GM23338 (cell line): ENCODE data around the gene TIMP4. TPM values are rescaled to one million over a fixed set of nuclear protein-coding genes. Genes with fewer than 3 reads are reported as not detected.

Experiments used
- ATAC-seq: fragments of 200-7000 bp; cut with Tn5 transposase; 3 replicates; pipeline ENCODE4 v1.9.1; 2020
- DNase-seq: peaks from one replicate; pipeline ENCODE4 v3.0.0-alpha.2; 2015; ENCODE audit warnings: low spot score
- H2AFZ ChIP-seq: fragments of 200-600 bp; sonication (generic); 2 replicates; pipeline ENCODE4 v1.8.0; 2016; ENCODE audit warnings: antibody characterized with exemption, mild to moderate bottlenecking, moderate library complexity
- H3F3A ChIP-seq: fragments of 200-600 bp; sonication (generic); replicated peaks from 2 replicates; pipeline ENCODE4 v1.8.0; 2017; ENCODE audit warnings: antibody characterized with exemption, mixed run types, low read depth
- H3K27ac ChIP-seq: fragments of 200-600 bp; sonication (generic); 2 replicates; pipeline ENCODE4 v1.6.1; 2016; ENCODE audit warnings: low read depth
- H3K27me3 ChIP-seq: fragments of 200-600 bp; sonication (generic); 2 replicates; pipeline ENCODE4 v1.8.0; 2016; ENCODE audit warnings: mild to moderate bottlenecking, mixed run types, moderate library complexity; ENCODE audit not compliant: insufficient read depth
- H3K36me3 ChIP-seq: fragments of 200-600 bp; sonication (generic); 2 replicates; pipeline ENCODE4 v1.8.0; 2016; ENCODE audit warnings: mild to moderate bottlenecking; ENCODE audit not compliant: insufficient read depth
- H3K4me1 ChIP-seq: fragments of 200-600 bp; sonication (generic); 2 replicates; pipeline ENCODE4 v1.8.0; 2016; ENCODE audit warnings: mild to moderate bottlenecking, moderate library complexity; ENCODE audit not compliant: insufficient read depth
- H3K4me2 ChIP-seq: fragments of 200-600 bp; sonication (generic); 2 replicates; pipeline ENCODE4 v1.7.1; 2017; ENCODE audit warnings: mixed run types
- H3K4me3 ChIP-seq: fragments of 200-600 bp; sonication (generic); 2 replicates; pipeline ENCODE4 v1.6.1; 2016; ENCODE audit warnings: mixed run types
- H3K79me2 ChIP-seq: fragments of 200-600 bp; sonication (generic); replicated peaks from 2 replicates; pipeline ENCODE4 v1.8.0; 2017; ENCODE audit warnings: mild to moderate bottlenecking; ENCODE audit not compliant: insufficient read depth
- H3K9me2 ChIP-seq: fragments of 200-600 bp; sonication (generic); 2 replicates; pipeline ENCODE4 v1.8.0; 2017; ENCODE audit not compliant: insufficient read depth
- H4K20me1 ChIP-seq: fragments of 200-600 bp; sonication (generic); replicated peaks from 2 replicates; pipeline ENCODE4 v1.8.0; 2017; ENCODE audit warnings: mild to moderate bottlenecking; ENCODE audit not compliant: insufficient read depth
- H3K27ac Mint-ChIP-seq: 2 replicates; pipeline ENCODE4 v1.8.0; 2020; ENCODE audit warnings: inconsistent platforms, mild to moderate bottlenecking, moderate library complexity, mixed read lengths
- H3K27me3 Mint-ChIP-seq: 3 replicates; pipeline ENCODE4 v1.8.0; 2022; ENCODE audit warnings: low read depth, mild to moderate bottlenecking, moderate library complexity, mixed read lengths, inconsistent platforms; ENCODE audit not compliant: insufficient read depth, poor library complexity
- H3K36me3 Mint-ChIP-seq: 3 replicates; pipeline ENCODE4 v1.8.0; 2021; ENCODE audit warnings: low read depth, mild to moderate bottlenecking, inconsistent platforms, moderate library complexity, mixed read lengths
- H3K4me1 Mint-ChIP-seq: 3 replicates; pipeline ENCODE4 v1.8.0; 2020; ENCODE audit warnings: mild to moderate bottlenecking, inconsistent platforms, mixed read lengths
- H3K4me3 Mint-ChIP-seq: 3 replicates; pipeline ENCODE4 v1.8.0; 2021; ENCODE audit warnings: moderate library complexity, mild to moderate bottlenecking, inconsistent platforms, mixed read lengths
- H3K9me3 Mint-ChIP-seq: 3 replicates; pipeline ENCODE4 v1.8.0; 2020; ENCODE audit warnings: moderate library complexity, mild to moderate bottlenecking, inconsistent platforms, mixed read lengths
- EZH2 ChIP-seq: fragments of 200-600 bp; sonication (generic); IDR thresholded peaks from one replicate; pipeline ENCODE4 v1.8.0; 2017; ENCODE audit warnings: antibody characterized with exemption, mild to moderate bottlenecking, low read depth; ENCODE audit not compliant: unreplicated experiment
- JUNB ChIP-seq: IDR thresholded peaks from one replicate; pipeline ENCODE4 v1.6.1; 2016; ENCODE audit warnings: antibody characterized with exemption; ENCODE audit not compliant: unreplicated experiment
- ZNF331 ChIP-seq: fragments of 250-450 bp; sonication (Bioruptor Pico); IDR thresholded peaks from 2 replicates; pipeline ENCODE4 v1.5.0; 2020; ENCODE audit warnings: low read depth, mild to moderate bottlenecking, moderate library complexity
- polyA plus RNA-seq: library from polyadenylated mRNA; unstranded; fragments of >200 nt; fragmentation: Nextera tagmentation; extraction: Ambion mirVana; gene quantifications from 2 replicates; pipeline ENCODE4 v1.2.1, GENCODE V29; 2016
- total RNA-seq: library from RNA; depleted of rRNA; stranded (reverse); fragments of >200 nt; shearing (Covaris generic); gene quantifications from 2 replicates; pipeline ENCODE4 v1.2.3, GENCODE V29; 2014
- TF ChIP-seq, protein P1 (sequence below): fragments of 250-450 bp; sonication (Bioruptor Pico); IDR thresholded peaks from 2 replicates; pipeline ENCODE4 v1.5.0; 2020; ENCODE audit warnings: mild to moderate bottlenecking, moderate library complexity
- TF ChIP-seq, protein P2 (sequence below): IDR thresholded peaks from 2 replicates; pipeline ENCODE4 v1.6.1; 2016; ENCODE audit warnings: antibody characterized with exemption

Gene TIMP4
- total and polyA plus RNA-seq, 2 experiments from 2014 or later, result 6.7 to 11.1 TPM

DNA sequence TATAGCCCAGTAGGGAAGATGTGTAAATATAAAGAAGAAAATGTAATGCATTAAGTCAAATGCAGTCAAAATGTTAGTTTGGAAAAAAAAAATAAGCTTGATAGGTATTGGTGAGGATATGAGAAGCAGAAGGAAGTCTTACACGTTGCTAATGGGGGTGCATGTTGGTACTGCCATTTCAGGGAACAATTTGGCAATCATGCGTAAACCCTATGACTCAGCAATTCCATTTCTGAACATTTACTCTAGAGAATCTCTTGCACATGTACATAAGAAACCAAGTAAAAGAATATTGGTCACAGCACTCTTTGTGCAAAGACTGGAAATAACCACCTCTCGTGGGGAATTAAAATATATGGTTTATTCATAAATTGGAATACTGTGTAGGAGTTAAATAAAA, 35.5 kb upstream of the TIMP4 start:
- H3K36me3 Mint-ChIP-seq, result 0 out of 3 replicates have a peak, but pooled peaks cover 3% of the 10 kb centered on the region
- Histone ChIP-seq H3K4me1 (no peaks in the 10 kb centered on the region), H3K4me2 (no peak overlapping the region), H3K27ac (no peak overlapping the region), H2AFZ (no peak overlapping the region), H3K79me2 (no peaks in the 10 kb centered on the region), H3K36me3 (no peaks in the 10 kb centered on the region), H4K20me1 (no peaks in the 10 kb centered on the region), H3K4me3 (no peak overlapping the region), H3K9me2 (no peaks in the 10 kb centered on the region), H3F3A (no peaks in the 10 kb centered on the region), H3K27me3 (no peaks in the 10 kb centered on the region)
- TF ChIP-seq JUNB (no peak), EZH2 (no peak), ZNF331 (CRISPR knock-in tag) (no peak)
- TF ChIP-seq, protein P1, sequence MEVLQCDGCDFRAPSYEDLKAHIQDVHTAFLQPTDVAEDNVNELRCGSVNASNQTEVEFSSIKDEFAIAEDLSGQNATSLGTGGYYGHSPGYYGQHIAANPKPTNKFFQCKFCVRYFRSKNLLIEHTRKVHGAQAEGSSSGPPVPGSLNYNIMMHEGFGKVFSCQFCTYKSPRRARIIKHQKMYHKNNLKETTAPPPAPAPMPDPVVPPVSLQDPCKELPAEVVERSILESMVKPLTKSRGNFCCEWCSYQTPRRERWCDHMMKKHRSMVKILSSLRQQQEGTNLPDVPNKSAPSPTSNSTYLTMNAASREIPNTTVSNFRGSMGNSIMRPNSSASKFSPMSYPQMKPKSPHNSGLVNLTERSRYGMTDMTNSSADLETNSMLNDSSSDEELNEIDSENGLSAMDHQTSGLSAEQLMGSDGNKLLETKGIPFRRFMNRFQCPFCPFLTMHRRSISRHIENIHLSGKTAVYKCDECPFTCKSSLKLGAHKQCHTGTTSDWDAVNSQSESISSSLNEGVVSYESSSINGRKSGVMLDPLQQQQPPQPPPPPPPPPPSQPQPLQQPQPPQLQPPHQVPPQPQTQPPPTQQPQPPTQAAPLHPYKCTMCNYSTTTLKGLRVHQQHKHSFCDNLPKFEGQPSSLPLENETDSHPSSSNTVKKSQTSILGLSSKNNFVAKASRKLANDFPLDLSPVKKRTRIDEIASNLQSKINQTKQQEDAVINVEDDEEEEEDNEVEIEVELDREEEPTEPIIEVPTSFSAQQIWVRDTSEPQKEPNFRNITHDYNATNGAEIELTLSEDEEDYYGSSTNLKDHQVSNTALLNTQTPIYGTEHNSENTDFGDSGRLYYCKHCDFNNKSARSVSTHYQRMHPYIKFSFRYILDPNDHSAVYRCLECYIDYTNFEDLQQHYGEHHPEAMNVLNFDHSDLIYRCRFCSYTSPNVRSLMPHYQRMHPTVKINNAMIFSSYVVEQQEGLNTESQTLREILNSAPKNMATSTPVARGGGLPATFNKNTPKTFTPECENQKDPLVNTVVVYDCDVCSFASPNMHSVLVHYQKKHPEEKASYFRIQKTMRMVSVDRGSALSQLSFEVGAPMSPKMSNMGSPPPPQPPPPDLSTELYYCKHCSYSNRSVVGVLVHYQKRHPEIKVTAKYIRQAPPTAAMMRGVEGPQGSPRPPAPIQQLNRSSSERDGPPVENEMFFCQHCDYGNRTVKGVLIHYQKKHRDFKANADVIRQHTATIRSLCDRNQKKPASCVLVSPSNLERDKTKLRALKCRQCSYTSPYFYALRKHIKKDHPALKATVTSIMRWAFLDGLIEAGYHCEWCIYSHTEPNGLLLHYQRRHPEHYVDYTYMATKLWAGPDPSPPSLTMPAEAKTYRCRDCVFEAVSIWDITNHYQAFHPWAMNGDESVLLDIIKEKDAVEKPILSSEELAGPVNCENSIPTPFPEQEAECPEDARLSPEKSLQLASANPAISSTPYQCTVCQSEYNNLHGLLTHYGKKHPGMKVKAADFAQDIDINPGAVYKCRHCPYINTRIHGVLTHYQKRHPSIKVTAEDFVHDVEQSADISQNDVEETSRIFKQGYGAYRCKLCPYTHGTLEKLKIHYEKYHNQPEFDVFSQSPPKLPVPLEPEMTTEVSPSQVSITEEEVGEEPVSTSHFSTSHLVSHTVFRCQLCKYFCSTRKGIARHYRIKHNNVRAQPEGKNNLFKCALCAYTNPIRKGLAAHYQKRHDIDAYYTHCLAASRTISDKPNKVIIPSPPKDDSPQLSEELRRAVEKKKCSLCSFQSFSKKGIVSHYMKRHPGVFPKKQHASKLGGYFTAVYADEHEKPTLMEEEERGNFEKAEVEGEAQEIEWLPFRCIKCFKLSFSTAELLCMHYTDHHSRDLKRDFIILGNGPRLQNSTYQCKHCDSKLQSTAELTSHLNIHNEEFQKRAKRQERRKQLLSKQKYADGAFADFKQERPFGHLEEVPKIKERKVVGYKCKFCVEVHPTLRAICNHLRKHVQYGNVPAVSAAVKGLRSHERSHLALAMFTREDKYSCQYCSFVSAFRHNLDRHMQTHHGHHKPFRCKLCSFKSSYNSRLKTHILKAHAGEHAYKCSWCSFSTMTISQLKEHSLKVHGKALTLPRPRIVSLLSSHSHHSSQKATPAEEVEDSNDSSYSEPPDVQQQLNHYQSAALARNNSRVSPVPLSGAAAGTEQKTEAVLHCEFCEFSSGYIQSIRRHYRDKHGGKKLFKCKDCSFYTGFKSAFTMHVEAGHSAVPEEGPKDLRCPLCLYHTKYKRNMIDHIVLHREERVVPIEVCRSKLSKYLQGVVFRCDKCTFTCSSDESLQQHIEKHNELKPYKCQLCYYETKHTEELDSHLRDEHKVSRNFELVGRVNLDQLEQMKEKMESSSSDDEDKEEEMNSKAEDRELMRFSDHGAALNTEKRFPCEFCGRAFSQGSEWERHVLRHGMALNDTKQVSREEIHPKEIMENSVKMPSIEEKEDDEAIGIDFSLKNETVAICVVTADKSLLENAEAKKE (CRISPR knock-in tag), result no peak
- TF ChIP-seq, protein P2, sequence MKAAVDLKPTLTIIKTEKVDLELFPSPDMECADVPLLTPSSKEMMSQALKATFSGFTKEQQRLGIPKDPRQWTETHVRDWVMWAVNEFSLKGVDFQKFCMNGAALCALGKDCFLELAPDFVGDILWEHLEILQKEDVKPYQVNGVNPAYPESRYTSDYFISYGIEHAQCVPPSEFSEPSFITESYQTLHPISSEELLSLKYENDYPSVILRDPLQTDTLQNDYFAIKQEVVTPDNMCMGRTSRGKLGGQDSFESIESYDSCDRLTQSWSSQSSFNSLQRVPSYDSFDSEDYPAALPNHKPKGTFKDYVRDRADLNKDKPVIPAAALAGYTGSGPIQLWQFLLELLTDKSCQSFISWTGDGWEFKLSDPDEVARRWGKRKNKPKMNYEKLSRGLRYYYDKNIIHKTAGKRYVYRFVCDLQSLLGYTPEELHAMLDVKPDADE, result no peak
- peaks cover 19% of the 10 kb centered on the region for H3K4me1 Mint-ChIP-seq
- H3K9me3 Mint-ChIP-seq, result no peaks in the 10 kb centered on the region
- no peak for ATAC-seq
- no peaks in the 10 kb centered on the region for H3K27me3 Mint-ChIP-seq
- no peak overlapping the region for H3K4me3 Mint-ChIP-seq
- H3K27ac Mint-ChIP-seq, result peak overlapping the region; percentile 35; the same call in 1 of the 2 replicates
- DNase-seq, result no peak
